HepG2 (cell line): ENCODE results near the gene CCL23. TPM values are rescaled to one million over a fixed set of nuclear protein-coding genes. Genes with fewer than 3 reads are reported as not detected.

ENCODE experiments used
- ATAC-seq: fragments of 200-7000 bp; cut with Tn5 transposase; 3 replicates; pipeline ENCODE4 v1.9.1; 2020; ENCODE audit warnings: mild to moderate bottlenecking, moderate library complexity
- BruUV-seq: library from RNA; stranded (reverse); fragments of 400-500 nt; replicated peaks from 2 replicates; lab custom pipeline; 2021; lab: Mats Ljungman, UMichigan
- CTCF ChIA-PET: fragments of 300-600 bp; formaldehyde crosslinking; extraction: SDS; loops from one replicate; lab custom pipeline; 2021; ENCODE audit warnings: low total read pairs, inconsistent platforms, low intra/inter-chr PET ratio; lab: Yijun Ruan, JAX
- POLR2A ChIA-PET: fragments of 350-600 bp; sonication (Branson Sonifier 250); formaldehyde crosslinking; loops from one replicate; lab custom pipeline; 2020; ENCODE audit warnings: antibody characterized with exemption, inconsistent platforms; lab: Yijun Ruan, JAX
- DNase-seq: peaks from one replicate; pipeline ENCODE4 v3.0.0-alpha.2; 2015; ENCODE audit warnings: low spot score
- FAIRE-seq: peaks from 3 replicates; lab custom pipeline; 2011; peaks lifted over from hg19 to GRCh38; lab: Jason Lieb, UNC
- H2AFZ ChIP-seq: one replicate; pipeline ENCODE4 v1.6.1; 2011; ENCODE audit warnings: low read length, inconsistent platforms
- H3K27ac ChIP-seq: fragments of 300-600 bp; 3 replicates; pipeline ENCODE4 v1.8.0; 2011; ENCODE audit warnings: mixed run types, mild to moderate bottlenecking, mixed read lengths, low read length, inconsistent platforms; ENCODE audit not compliant: insufficient read depth; ENCODE audit errors: extremely low read length
- H3K27me3 ChIP-seq, 2 experiments: fragments of 200-600 bp in 1 of 2; 2 replicates in 1 of 2; 3 replicates in 1 of 2; pipeline versions ENCODE4 v1.6.0 to v1.8.0; 2011; ENCODE audit warnings: low read length in 2 of 2, mild to moderate bottlenecking in 2 of 2, moderate library complexity in 2 of 2, inconsistent platforms in 1 of 2; ENCODE audit not compliant: insufficient read depth in 2 of 2, control insufficient read depth in 1 of 2
- H3K36me3 ChIP-seq, 2 experiments: fragments of 200-600 bp in 1 of 2; replicated peaks in 1 of 2; 2 replicates in 1 of 2; 3 replicates in 1 of 2; pipeline versions ENCODE4 v1.5.1 to v1.8.0; 2011; ENCODE audit warnings: low read length in 2 of 2, inconsistent platforms in 1 of 2; ENCODE audit not compliant: insufficient read depth in 2 of 2, control insufficient read depth in 1 of 2
- H3K4me1 ChIP-seq: 2 replicates; pipeline ENCODE4 v1.5.1; 2012; ENCODE audit warnings: low read length, inconsistent platforms; ENCODE audit not compliant: insufficient read depth
- H3K4me2 ChIP-seq: 2 replicates; pipeline ENCODE4 v1.6.0; 2011; ENCODE audit warnings: low read depth, low read length, inconsistent platforms
- H3K4me3 ChIP-seq, 3 experiments: fragments of 200-600 bp in 1 of 3; sonication (generic), shearing (Covaris generic) in 1 of 3; replicated peaks in 1 of 3; 2 replicates each; pipeline ENCODE4 v1.5.1; 2011 to 2016; ENCODE audit warnings: low read length in 3 of 3, inconsistent platforms in 2 of 3, low read depth in 2 of 3, mild to moderate bottlenecking in 2 of 3, control low read depth in 1 of 3, mixed read lengths in 1 of 3; ENCODE audit not compliant: insufficient read depth in 1 of 3
- H3K79me2 ChIP-seq: one replicate; pipeline ENCODE4 v1.6.1; 2011; ENCODE audit warnings: low read length, inconsistent platforms; ENCODE audit not compliant: insufficient read depth
- H3K9ac ChIP-seq: 2 replicates; pipeline ENCODE4 v1.6.0; 2011; ENCODE audit warnings: mild to moderate bottlenecking, low read depth, low read length, inconsistent platforms; ENCODE audit not compliant: insufficient read depth
- H3K9me3 ChIP-seq: 2 replicates; pipeline ENCODE4 v1.5.1; 2012; ENCODE audit warnings: mild to moderate bottlenecking, low read length
- H4K20me1 ChIP-seq: 2 replicates; pipeline ENCODE4 v1.6.0; 2011; ENCODE audit warnings: inconsistent platforms, mild to moderate bottlenecking, low read length, moderate library complexity; ENCODE audit not compliant: insufficient read depth
- DNMT1 ChIP-seq: sonication (generic); formaldehyde crosslinking; IDR thresholded peaks from 2 replicates; pipeline ENCODE4 v1.5.1; 2020; ENCODE audit warnings: mild to moderate bottlenecking, missing genetic modification reagents
- FOXP1 ChIP-seq, 2 experiments: fragments of 450-650 bp in 1 of 2; IDR thresholded peaks; 2 replicates each; pipeline ENCODE4 v1.6.1; 2017 to 2018; ENCODE audit warnings: antibody characterized with exemption in 1 of 2
- GATAD2A ChIP-seq: IDR thresholded peaks from 2 replicates; pipeline ENCODE4 v1.6.1; 2016
- HNRNPK ChIP-seq: fragments of 200-400 bp; formaldehyde crosslinking; IDR thresholded peaks from 2 replicates; pipeline ENCODE4 v1.6.1; 2018; ENCODE audit warnings: low read length, low read depth, moderate library complexity, mild to moderate bottlenecking; ENCODE audit not compliant: poor library complexity, severe bottlenecking
- LCORL ChIP-seq, 2 experiments: fragments of 450-650 bp in 1 of 2; sonication (generic) in 1 of 2; formaldehyde crosslinking in 1 of 2; IDR thresholded peaks; 2 replicates each; pipeline versions ENCODE4 v1.5.0 to v1.6.1; 2017 to 2020; ENCODE audit warnings: antibody characterized with exemption in 1 of 2, missing genetic modification reagents in 1 of 2
- MED13 ChIP-seq: sonication (generic); formaldehyde crosslinking; IDR thresholded peaks from 2 replicates; pipeline ENCODE4 v1.5.0; 2020; ENCODE audit warnings: missing genetic modification reagents
- REPIN1 ChIP-seq: sonication (generic); formaldehyde crosslinking; IDR thresholded peaks from 2 replicates; pipeline ENCODE4 v1.8.0; 2022; ENCODE audit warnings: missing genetic modification reagents, low read depth, mild to moderate bottlenecking, borderline replicate concordance
- ZNF326 ChIP-seq: sonication (generic); formaldehyde crosslinking; IDR thresholded peaks from 2 replicates; pipeline ENCODE4 v1.4.0; 2020; ENCODE audit warnings: missing genetic modification reagents, borderline replicate concordance
- ZNF331 ChIP-seq: sonication (generic); formaldehyde crosslinking; IDR thresholded peaks from 2 replicates; pipeline ENCODE4 v1.4.0; 2020; ENCODE audit warnings: missing genetic modification reagents
- ZNF350 ChIP-seq: sonication (generic); formaldehyde crosslinking; IDR thresholded peaks from 2 replicates; pipeline ENCODE4 v1.4.0; 2020; ENCODE audit warnings: mild to moderate bottlenecking, low read depth, missing genetic modification reagents, borderline replicate concordance
- ZNF451 ChIP-seq: sonication (generic); formaldehyde crosslinking; IDR thresholded peaks from 2 replicates; pipeline ENCODE4 v1.5.0; 2020; ENCODE audit warnings: mild to moderate bottlenecking, missing genetic modification reagents
- ZNF615 ChIP-seq: sonication (generic); formaldehyde crosslinking; IDR thresholded peaks from 2 replicates; pipeline ENCODE4 v1.5.0; 2020; ENCODE audit warnings: mild to moderate bottlenecking, missing genetic modification reagents, borderline replicate concordance
- WGBS: methylation state at CpG from one replicate; pipeline ENCODE4 v1.1.6; 2017; ENCODE audit warnings: low lambda C conversion rate; 5-methylcytosine and 5-hydroxymethylcytosine counted together
- in situ Hi-C: cut with HindIII; loops from 2 replicates; pipeline ENCODE4 v1.10.0; 2017; ENCODE audit warnings: low pct_unique_long_range_greater_than_20kb; ENCODE audit not compliant: extremely low pct_ligation_motif_present
- intact Hi-C: fragments of 100-400 bp; cut with micrococcal nuclease; formaldehyde crosslinking; loops from one replicate; pipeline ENCODE4 v1.10.0; 2022; ENCODE audit not compliant: unreplicated experiment
- polyA plus RNA-seq, 8 experiments: library from polyadenylated mRNA; depleted of rRNA in 3 of 8; stranded (reverse) in 7 of 8; unstranded in 1 of 8; fragments of >200 nt; fragmentation: Illumina TruSeq in 4 of 8; extraction: Trizol in 4 of 8; gene quantifications; 2 replicates each; pipeline versions ENCODE4 v1.2.1 to v1.2.3, GENCODE V29; 2011 to 2016; ENCODE audit warnings: low read depth in 4 of 8, missing spikeins in 1 of 8, mixed read lengths in 1 of 8; ENCODE audit not compliant: insufficient read depth in 1 of 8
- total RNA-seq, 5 experiments: library from RNA; depleted of rRNA; stranded (reverse); fragments of >200 nt; fragmentation: Illumina TruSeq; extraction: Trizol; gene quantifications; 2 replicates each; pipeline ENCODE4 v1.2.3, GENCODE V29; 2016; ENCODE audit warnings: low read depth in 1 of 5
- TF ChIP-seq, protein P1 (sequence below): sonication (generic); formaldehyde crosslinking; IDR thresholded peaks from 2 replicates; pipeline ENCODE4 v1.4.0; 2020; ENCODE audit warnings: missing genetic modification reagents
- TF ChIP-seq, protein P2 (sequence below): sonication (generic); formaldehyde crosslinking; IDR thresholded peaks from 2 replicates; pipeline ENCODE4 v1.5.0; 2020; ENCODE audit warnings: mild to moderate bottlenecking, missing genetic modification reagents
- TF ChIP-seq, protein P3 (sequence below): sonication (generic); formaldehyde crosslinking; IDR thresholded peaks from 2 replicates; pipeline ENCODE4 v1.4.0; 2020; ENCODE audit warnings: missing genetic modification reagents
- TF ChIP-seq, protein P4 (sequence below): sonication (generic); formaldehyde crosslinking; IDR thresholded peaks from 2 replicates; pipeline ENCODE4 v1.4.0; 2020; ENCODE audit warnings: missing genetic modification reagents, low read depth, mild to moderate bottlenecking, borderline replicate concordance
- TF ChIP-seq, protein P5 (sequence below): sonication (generic); formaldehyde crosslinking; IDR thresholded peaks from 2 replicates; pipeline ENCODE4 v1.9.0; 2022; ENCODE audit warnings: missing genetic modification reagents, mild to moderate bottlenecking, borderline replicate concordance

The CCL23 gene
- total and polyA plus RNA-seq, 2 of the 13 experiments (the other 11 are each of a cell fraction or from before 2014, with no cell fraction given), result not detected

DNA sequence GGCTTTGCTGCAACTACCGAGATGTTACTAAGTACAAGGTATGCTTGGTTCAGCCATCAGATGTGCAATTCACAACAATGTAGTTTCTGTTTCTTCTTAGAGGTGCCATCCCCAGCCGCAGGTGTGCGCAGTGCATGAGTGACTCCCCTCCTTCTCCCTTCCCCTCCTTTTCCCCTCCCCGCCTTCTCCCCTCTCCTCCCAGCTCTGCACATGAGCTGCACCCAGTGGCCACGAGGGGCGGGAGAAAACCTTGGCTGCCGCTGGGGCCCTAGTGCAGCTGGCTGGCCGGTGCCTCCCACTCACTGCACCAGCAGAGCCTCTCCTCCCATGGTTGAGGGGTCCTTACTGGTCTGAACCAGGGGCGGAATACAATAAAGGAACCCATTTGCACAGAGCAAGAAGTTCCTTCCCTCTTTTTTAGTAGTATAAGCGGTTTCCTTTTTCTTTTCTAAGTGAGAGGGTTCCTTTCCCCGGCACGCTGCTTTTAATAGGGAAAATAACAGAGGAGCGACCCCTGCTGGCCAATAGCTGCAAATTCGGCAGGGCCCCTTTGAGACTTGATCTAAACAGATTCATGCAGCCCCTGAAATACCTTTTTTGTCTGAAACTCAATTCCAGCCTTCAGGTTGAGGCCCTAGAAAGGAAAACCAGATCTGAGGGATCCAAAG is 8.6 kb downstream of the CCL23 start:
- ATAC-seq, result peak; percentile 91
- TF ChIP-seq, protein P1, sequence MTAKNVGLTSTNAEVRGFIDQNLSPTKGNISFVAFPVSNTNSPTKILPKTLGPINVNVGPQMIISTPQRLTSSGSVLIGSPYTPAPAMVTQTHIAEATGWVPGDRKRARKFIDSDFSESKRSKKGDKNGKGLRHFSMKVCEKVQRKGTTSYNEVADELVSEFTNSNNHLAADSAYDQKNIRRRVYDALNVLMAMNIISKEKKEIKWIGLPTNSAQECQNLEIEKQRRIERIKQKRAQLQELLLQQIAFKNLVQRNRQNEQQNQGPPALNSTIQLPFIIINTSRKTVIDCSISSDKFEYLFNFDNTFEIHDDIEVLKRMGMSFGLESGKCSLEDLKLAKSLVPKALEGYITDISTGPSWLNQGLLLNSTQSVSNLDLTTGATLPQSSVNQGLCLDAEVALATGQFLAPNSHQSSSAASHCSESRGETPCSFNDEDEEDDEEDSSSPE (CRISPR knock-in tag), result no peak
- TF ChIP-seq GATAD2A (CRISPR knock-in tag) (no peak), REPIN1 (CRISPR knock-in tag) (no peak), DNMT1 (CRISPR knock-in tag) (no peak), ZNF331 (CRISPR knock-in tag) (no peak), MED13 (CRISPR knock-in tag) (no peak), ZNF326 (CRISPR knock-in tag) (no peak), ZNF451 (CRISPR knock-in tag) (no peak), LCORL (IDR thresholded peaks at IDR 0.05) (no peak), LCORL (CRISPR knock-in tag; IDR thresholded peaks at IDR 0.05) (no peak), HNRNPK (peak; percentile 71), FOXP1 (IDR thresholded peaks at IDR 0.05) (no peak), FOXP1 (CRISPR knock-in tag; IDR thresholded peaks at IDR 0.05) (no peak), ZNF615 (CRISPR knock-in tag) (no peak), ZNF350 (CRISPR knock-in tag) (peak; percentile 48)
- TF ChIP-seq, protein P2, sequence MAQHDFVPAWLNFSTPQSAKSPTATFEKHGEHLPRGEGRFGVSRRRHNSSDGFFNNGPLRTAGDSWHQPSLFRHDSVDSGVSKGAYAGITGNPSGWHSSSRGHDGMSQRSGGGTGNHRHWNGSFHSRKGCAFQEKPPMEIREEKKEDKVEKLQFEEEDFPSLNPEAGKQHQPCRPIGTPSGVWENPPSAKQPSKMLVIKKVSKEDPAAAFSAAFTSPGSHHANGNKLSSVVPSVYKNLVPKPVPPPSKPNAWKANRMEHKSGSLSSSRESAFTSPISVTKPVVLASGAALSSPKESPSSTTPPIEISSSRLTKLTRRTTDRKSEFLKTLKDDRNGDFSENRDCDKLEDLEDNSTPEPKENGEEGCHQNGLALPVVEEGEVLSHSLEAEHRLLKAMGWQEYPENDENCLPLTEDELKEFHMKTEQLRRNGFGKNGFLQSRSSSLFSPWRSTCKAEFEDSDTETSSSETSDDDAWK (CRISPR knock-in tag), result no peak
- TF ChIP-seq, protein P3, sequence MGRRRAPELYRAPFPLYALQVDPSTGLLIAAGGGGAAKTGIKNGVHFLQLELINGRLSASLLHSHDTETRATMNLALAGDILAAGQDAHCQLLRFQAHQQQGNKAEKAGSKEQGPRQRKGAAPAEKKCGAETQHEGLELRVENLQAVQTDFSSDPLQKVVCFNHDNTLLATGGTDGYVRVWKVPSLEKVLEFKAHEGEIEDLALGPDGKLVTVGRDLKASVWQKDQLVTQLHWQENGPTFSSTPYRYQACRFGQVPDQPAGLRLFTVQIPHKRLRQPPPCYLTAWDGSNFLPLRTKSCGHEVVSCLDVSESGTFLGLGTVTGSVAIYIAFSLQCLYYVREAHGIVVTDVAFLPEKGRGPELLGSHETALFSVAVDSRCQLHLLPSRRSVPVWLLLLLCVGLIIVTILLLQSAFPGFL, result no peak
- TF ChIP-seq, protein P4, sequence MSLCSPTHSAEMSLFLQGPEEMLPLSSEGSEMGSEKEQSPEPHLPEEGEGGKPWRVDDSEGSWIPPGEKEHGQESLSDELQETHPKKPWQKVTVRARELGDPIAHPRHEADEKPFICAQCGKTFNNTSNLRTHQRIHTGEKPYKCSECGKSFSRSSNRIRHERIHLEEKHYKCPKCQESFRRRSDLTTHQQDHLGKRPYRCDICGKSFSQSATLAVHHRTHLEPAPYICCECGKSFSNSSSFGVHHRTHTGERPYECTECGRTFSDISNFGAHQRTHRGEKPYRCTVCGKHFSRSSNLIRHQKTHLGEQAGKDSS, result no peak; the same call in 1 of the 2 replicates
- TF ChIP-seq, protein P5, sequence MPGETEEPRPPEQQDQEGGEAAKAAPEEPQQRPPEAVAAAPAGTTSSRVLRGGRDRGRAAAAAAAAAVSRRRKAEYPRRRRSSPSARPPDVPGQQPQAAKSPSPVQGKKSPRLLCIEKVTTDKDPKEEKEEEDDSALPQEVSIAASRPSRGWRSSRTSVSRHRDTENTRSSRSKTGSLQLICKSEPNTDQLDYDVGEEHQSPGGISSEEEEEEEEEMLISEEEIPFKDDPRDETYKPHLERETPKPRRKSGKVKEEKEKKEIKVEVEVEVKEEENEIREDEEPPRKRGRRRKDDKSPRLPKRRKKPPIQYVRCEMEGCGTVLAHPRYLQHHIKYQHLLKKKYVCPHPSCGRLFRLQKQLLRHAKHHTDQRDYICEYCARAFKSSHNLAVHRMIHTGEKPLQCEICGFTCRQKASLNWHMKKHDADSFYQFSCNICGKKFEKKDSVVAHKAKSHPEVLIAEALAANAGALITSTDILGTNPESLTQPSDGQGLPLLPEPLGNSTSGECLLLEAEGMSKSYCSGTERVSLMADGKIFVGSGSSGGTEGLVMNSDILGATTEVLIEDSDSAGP, result no peak

More for the DNA sequence above, 8.6 kb downstream of the CCL23 start:
- 42% methylated on average over 14 of the region's 14 CpGs for WGBS
- Histone ChIP-seq H3K27ac (no peak overlapping the region), H3K4me1 (peaks cover 49% of the 10 kb centered on the region), H3K9ac (no peak overlapping the region), H2AFZ (no peak overlapping the region), H3K79me2 (no peaks in the 10 kb centered on the region), H3K27me3 (no peaks in the 10 kb centered on the region), H3K36me3 (no peaks in the 10 kb centered on the region), H4K20me1 (no peaks in the 10 kb centered on the region), H3K9me3 (peaks cover 4% of the 10 kb centered on the region; the same call in 1 of the 2 replicates), H3K4me3 (no peak overlapping the region), H3K4me2 (peak overlapping the region; percentile 50; the same call in 1 of the 2 replicates)
- intact Hi-C loops, result loop anchor here (1.0 to 2.0 kb wide), 2 partner anchors 40 to 64 kb away; no protein-coding TSS in a partner anchor
- BruUV-seq, result no TSS peak
- CTCF ChIA-PET, result interaction anchor here (2.4 to 3.3 kb wide), 3 partner anchors 27 to 40 kb away, joined by 7 to 34 read pairs (median 18); partner anchors contain the start of gene CCL16
- DNase-seq (peak; percentile 48), FAIRE-seq (no peak)
- in situ Hi-C loops, result loop anchor here (5.0 to 10.0 kb wide), 2 partner anchors 37 to 56 kb away; partner anchors contain the start of gene CCL18
- POLR2A ChIA-PET, result interaction anchor here (0.9 to 3.4 kb wide), 8 partner anchors 8 to 40 kb away, joined by 3 to 50 read pairs (median 6); partner anchors contain the start of genes CCL15 and CCL16
